ENCODE data around the gene B3GAT1. TPM values are rescaled to one million over a fixed set of nuclear protein-coding genes. Genes with fewer than 3 reads are reported as not detected.

B3GAT1 gene
- total RNA-seq, 4 donors from 2014 or later, result 0.26 to 0.93 (median 0.36) TPM

DNA sequence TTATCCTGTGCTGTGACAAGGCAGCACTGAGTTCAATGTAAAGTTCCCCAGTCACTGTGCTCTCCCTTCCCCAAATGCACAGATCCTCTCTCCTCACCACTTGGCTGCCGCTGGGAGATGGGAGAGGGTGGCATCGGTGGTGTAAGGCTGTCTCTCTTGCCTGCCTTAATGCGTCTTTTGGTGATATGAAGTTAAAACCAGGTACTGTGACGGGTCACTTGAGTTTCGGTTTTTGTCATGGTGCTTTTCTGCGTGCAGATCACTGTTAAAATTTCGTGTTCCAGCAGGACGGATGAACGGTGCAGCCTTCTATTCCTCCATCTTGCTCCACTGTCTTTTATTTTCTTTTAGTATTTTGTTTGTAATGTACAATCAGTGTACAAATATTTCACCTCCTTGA is 61.7 kb downstream of the B3GAT1 start:
- Histone ChIP-seq H3K4me3 (no peak overlapping the region), H3K27me3 (no peaks in the 10 kb centered on the region), H3K9me3 (no peaks in the 10 kb centered on the region), H3K4me1 (no peaks in the 10 kb centered on the region), H3K36me3 (no peaks in the 10 kb centered on the region), H3K27ac (no peak overlapping the region)
- peak in 1 of 2 donors; percentile 21 for DNase-seq (ENCODE audit: low spot score in 2 of 2)
- WGBS, result 97% methylated on average over 9 of the region's 9 CpGs
- TF ChIP-seq EP300 (IDR thresholded peaks at IDR 0.05) (no peak), POLR2AphosphoS5 (IDR thresholded peaks at IDR 0.05) (no peak), POLR2A (IDR thresholded peaks at IDR 0.05) (no peak)
- TF ChIP-seq, protein P1, sequence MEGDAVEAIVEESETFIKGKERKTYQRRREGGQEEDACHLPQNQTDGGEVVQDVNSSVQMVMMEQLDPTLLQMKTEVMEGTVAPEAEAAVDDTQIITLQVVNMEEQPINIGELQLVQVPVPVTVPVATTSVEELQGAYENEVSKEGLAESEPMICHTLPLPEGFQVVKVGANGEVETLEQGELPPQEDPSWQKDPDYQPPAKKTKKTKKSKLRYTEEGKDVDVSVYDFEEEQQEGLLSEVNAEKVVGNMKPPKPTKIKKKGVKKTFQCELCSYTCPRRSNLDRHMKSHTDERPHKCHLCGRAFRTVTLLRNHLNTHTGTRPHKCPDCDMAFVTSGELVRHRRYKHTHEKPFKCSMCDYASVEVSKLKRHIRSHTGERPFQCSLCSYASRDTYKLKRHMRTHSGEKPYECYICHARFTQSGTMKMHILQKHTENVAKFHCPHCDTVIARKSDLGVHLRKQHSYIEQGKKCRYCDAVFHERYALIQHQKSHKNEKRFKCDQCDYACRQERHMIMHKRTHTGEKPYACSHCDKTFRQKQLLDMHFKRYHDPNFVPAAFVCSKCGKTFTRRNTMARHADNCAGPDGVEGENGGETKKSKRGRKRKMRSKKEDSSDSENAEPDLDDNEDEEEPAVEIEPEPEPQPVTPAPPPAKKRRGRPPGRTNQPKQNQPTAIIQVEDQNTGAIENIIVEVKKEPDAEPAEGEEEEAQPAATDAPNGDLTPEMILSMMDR (IDR thresholded peaks at IDR 0.05), result no peak

DNA sequence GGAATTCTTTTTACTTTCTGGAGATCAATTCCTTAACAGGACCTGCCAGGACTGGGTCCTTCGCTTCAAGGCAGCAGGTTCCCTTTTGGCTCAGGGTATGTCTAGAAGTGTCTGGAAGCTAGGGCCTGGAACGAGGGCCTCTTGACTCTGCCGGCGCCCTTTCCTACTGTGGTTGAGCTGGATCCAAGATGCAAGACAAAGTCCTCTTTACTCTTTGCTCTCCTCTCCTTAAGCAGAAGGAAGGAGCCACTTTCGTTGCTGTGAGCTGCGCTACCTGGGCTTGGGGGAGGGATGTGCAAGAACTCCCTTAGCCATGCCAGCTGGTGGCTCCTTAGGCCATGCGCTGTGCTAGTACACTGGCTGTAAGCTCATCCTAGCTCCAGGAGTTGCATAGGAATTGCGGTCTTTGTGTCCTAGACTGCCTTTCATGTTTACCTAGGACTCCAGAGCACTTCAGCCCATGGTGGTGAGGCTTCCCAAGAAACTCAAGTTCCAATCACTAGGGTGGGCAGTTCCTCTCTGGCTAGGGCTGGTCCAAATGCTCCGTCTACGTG is 62.2 kb downstream of the B3GAT1 start:
- peak; percentile 41 to 68 for DNase-seq (ENCODE audit: low spot score in 2 of 2)
- TF ChIP-seq, protein P1 (IDR thresholded peaks at IDR 0.05), result no peak
- TF ChIP-seq POLR2AphosphoS5 (IDR thresholded peaks at IDR 0.05) (no peak), POLR2A (IDR thresholded peaks at IDR 0.05) (no peak), EP300 (IDR thresholded peaks at IDR 0.05) (no peak)
- 91% methylated on average over 7 of the region's 10 CpGs for WGBS

GRCh38 chr11:134349109-134349801 is 62.8 kb downstream of the B3GAT1 start:
- TF ChIP-seq, protein P1 (IDR thresholded peaks at IDR 0.05), result no peak
- TF ChIP-seq POLR2AphosphoS5 (IDR thresholded peaks at IDR 0.05), result no peak
- no peak for TF ChIP-seq POLR2A (IDR thresholded peaks at IDR 0.05)
- TF ChIP-seq EP300 (IDR thresholded peaks at IDR 0.05), result no peak
- no peak overlapping the region for H3K27ac ChIP-seq
- H3K36me3 ChIP-seq, result no peaks in the 10 kb centered on the region
- WGBS, result 70% methylated on average over 6 of the region's 6 CpGs
- no peaks in the 10 kb centered on the region for H3K27me3 ChIP-seq
- no peak overlapping the region for H3K4me3 ChIP-seq
- no peaks in the 10 kb centered on the region for H3K9me3 ChIP-seq
- no peak for DNase-seq (ENCODE audit: low spot score in 2 of 2)
- H3K4me1 ChIP-seq, result no peaks in the 10 kb centered on the region

More for the DNA sequence above, 62.2 kb downstream of the B3GAT1 start:
- H3K36me3 ChIP-seq, result no peaks in the 10 kb centered on the region
- H3K27me3 ChIP-seq, result no peaks in the 10 kb centered on the region
- no peak overlapping the region for H3K27ac ChIP-seq
- H3K9me3 ChIP-seq, result no peaks in the 10 kb centered on the region
- H3K4me1 ChIP-seq, result no peaks in the 10 kb centered on the region
- no peak overlapping the region for H3K4me3 ChIP-seq

GRCh38 chr11:134347441-134347840 is 64.6 kb downstream of the B3GAT1 start:
- H3K4me1 ChIP-seq, result no peaks in the 10 kb centered on the region
- DNase-seq (ENCODE audit: low spot score in 2 of 2), result peak; percentile 13 to 28
- no peaks in the 10 kb centered on the region for H3K27me3 ChIP-seq
- TF ChIP-seq POLR2A (IDR thresholded peaks at IDR 0.05), result no peak
- no peak for TF ChIP-seq POLR2AphosphoS5 (IDR thresholded peaks at IDR 0.05)
- no peak for TF ChIP-seq EP300 (IDR thresholded peaks at IDR 0.05)
- TF ChIP-seq, protein P1 (IDR thresholded peaks at IDR 0.05), result no peak
- no peaks in the 10 kb centered on the region for H3K9me3 ChIP-seq
- H3K36me3 ChIP-seq, result no peaks in the 10 kb centered on the region
- WGBS, result 95% methylated on average over 10 of the region's 10 CpGs
- H3K27ac ChIP-seq, result no peak overlapping the region
- no peak overlapping the region for H3K4me3 ChIP-seq

- Histone ChIP-seq H3K4me1 (no peaks in the 10 kb centered on the region), H3K27me3 (no peaks in the 10 kb centered on the region), H3K9me3 (no peaks in the 10 kb centered on the region), H3K27ac (no peak overlapping the region), H3K4me3 (no peak overlapping the region), H3K36me3 (no peaks in the 10 kb centered on the region)
- 73% methylated on average over 2 of the region's 5 CpGs for WGBS
- TF ChIP-seq POLR2A (IDR thresholded peaks at IDR 0.05) (no peak), POLR2AphosphoS5 (IDR thresholded peaks at IDR 0.05) (no peak), EP300 (IDR thresholded peaks at IDR 0.05) (no peak)
- TF ChIP-seq, protein P1 (IDR thresholded peaks at IDR 0.05), result no peak
- peak; percentile 16 to 25 for DNase-seq (ENCODE audit: low spot score in 2 of 2)
Measured at GRCh38 chr11:134346976-134347350, 65.1 kb downstream of the B3GAT1 start.
